Mesenchymal stem cell (in vitro differentiated cells and primary cell): ENCODE data around the gene TNNT1.

ENCODE experiments used
- DNase-seq: peaks from one replicate; pipeline ENCODE4 v3.0.0-alpha.2; 2013
- H2AFZ ChIP-seq: one replicate; pipeline ENCODE4 v1.6.1; 2013; ENCODE audit warnings: low read depth, mild to moderate bottlenecking, control low read depth, inconsistent platforms, low read length, moderate library complexity
- H2AK5ac ChIP-seq: 2 replicates; pipeline ENCODE4 v1.6.1; 2013; ENCODE audit warnings: low read length, moderate library complexity, mild to moderate bottlenecking, inconsistent platforms; ENCODE audit not compliant: severe bottlenecking
- H2BK120ac ChIP-seq: one replicate; pipeline ENCODE4 v1.6.1; 2013; ENCODE audit warnings: low read depth, mild to moderate bottlenecking, inconsistent platforms, low read length, moderate library complexity
- H2BK12ac ChIP-seq, 2 experiments: one replicate each; pipeline ENCODE4 v1.6.1; 2013; ENCODE audit warnings: inconsistent platforms in 2 of 2, low read length in 2 of 2, mild to moderate bottlenecking in 2 of 2, moderate library complexity in 2 of 2, control low read depth in 1 of 2
- H2BK15ac ChIP-seq: one replicate; pipeline ENCODE4 v1.6.1; 2013; ENCODE audit warnings: mild to moderate bottlenecking, low read depth, inconsistent platforms; ENCODE audit not compliant: poor library complexity, severe bottlenecking
- H2BK5ac ChIP-seq: 2 replicates; pipeline ENCODE4 v1.6.1; 2013; ENCODE audit warnings: low read depth, mild to moderate bottlenecking, low read length, control low read depth, inconsistent platforms; ENCODE audit not compliant: poor library complexity, severe bottlenecking
- H3K14ac ChIP-seq, 2 experiments: one replicate each; pipeline ENCODE4 v1.6.1; 2013; ENCODE audit warnings: inconsistent platforms in 2 of 2, low read length in 2 of 2, control low read depth in 1 of 2, mild to moderate bottlenecking in 1 of 2, moderate library complexity in 1 of 2
- H3K18ac ChIP-seq, 2 experiments: one replicate each; pipeline ENCODE4 v1.6.1; 2013; ENCODE audit warnings: inconsistent platforms in 2 of 2, low read length in 2 of 2, control low read depth in 1 of 2, low read depth in 1 of 2, mild to moderate bottlenecking in 1 of 2
- H3K23ac ChIP-seq, 2 experiments: one replicate each; pipeline ENCODE4 v1.6.1; 2013; ENCODE audit warnings: inconsistent platforms in 2 of 2, low read length in 2 of 2, mild to moderate bottlenecking in 2 of 2, moderate library complexity in 2 of 2, control low read depth in 1 of 2
- H3K27ac ChIP-seq: 2 replicates; pipeline ENCODE4 v1.5.1; 2013; ENCODE audit warnings: mild to moderate bottlenecking, moderate library complexity, low read length, control low read depth, inconsistent platforms; ENCODE audit not compliant: poor library complexity, severe bottlenecking
- H3K27me3 ChIP-seq, 2 experiments: 2 replicates each; pipeline versions ENCODE4 v1.6.1 to v1.7.0; 2013; ENCODE audit warnings: low read length in 2 of 2, mild to moderate bottlenecking in 2 of 2, moderate library complexity in 2 of 2, control low read depth in 1 of 2, inconsistent platforms in 1 of 2; ENCODE audit not compliant: control insufficient read depth in 1 of 2, insufficient read depth in 1 of 2
- H3K36me3 ChIP-seq, 2 experiments: 2 replicates each; pipeline versions ENCODE4 v1.6.1 to v1.7.0; 2013; ENCODE audit warnings: low read length in 2 of 2, control low read depth in 1 of 2, inconsistent platforms in 1 of 2, low read depth in 1 of 2, mild to moderate bottlenecking in 1 of 2; ENCODE audit not compliant: insufficient read depth in 2 of 2, control insufficient read depth in 1 of 2
- H3K4ac ChIP-seq, 2 experiments: one replicate each; pipeline ENCODE4 v1.6.1; 2013; ENCODE audit warnings: inconsistent platforms in 2 of 2, low read length in 2 of 2, mild to moderate bottlenecking in 2 of 2, moderate library complexity in 2 of 2, control low read depth in 1 of 2, low read depth in 1 of 2
- H3K4me1 ChIP-seq: 2 replicates; pipeline ENCODE4 v1.6.1; 2013; ENCODE audit warnings: low read depth, low read length, control low read depth; ENCODE audit not compliant: control insufficient read depth, insufficient read depth
- H3K4me2 ChIP-seq: 2 replicates; pipeline ENCODE4 v1.6.1; 2013; ENCODE audit warnings: low read length, mild to moderate bottlenecking, inconsistent platforms; ENCODE audit not compliant: poor library complexity, severe bottlenecking
- H3K4me3 ChIP-seq, 2 experiments: 2 replicates each; pipeline versions ENCODE4 v1.5.1 to v1.7.0; 2013; ENCODE audit warnings: low read length in 2 of 2, mild to moderate bottlenecking in 2 of 2, control low read depth in 1 of 2, low read depth in 1 of 2; ENCODE audit not compliant: insufficient read depth in 1 of 2
- H3K79me1 ChIP-seq: replicated peaks from 2 replicates; pipeline ENCODE4 v1.6.1; 2013; ENCODE audit warnings: mild to moderate bottlenecking, control low read depth, low read length, inconsistent platforms; ENCODE audit not compliant: poor library complexity, severe bottlenecking
- H3K9ac ChIP-seq: 2 replicates; pipeline ENCODE4 v1.7.0; 2013; ENCODE audit warnings: mild to moderate bottlenecking, low read length, moderate library complexity
- H3K9me3 ChIP-seq: 2 replicates; pipeline ENCODE4 v1.7.0; 2013; ENCODE audit warnings: mild to moderate bottlenecking, low read length; ENCODE audit not compliant: control insufficient read depth
- H4K8ac ChIP-seq: one replicate; pipeline ENCODE4 v1.6.1; 2013; ENCODE audit warnings: inconsistent platforms, mild to moderate bottlenecking, low read length, moderate library complexity
- H4K91ac ChIP-seq: one replicate; pipeline ENCODE4 v1.6.1; 2013; ENCODE audit warnings: mild to moderate bottlenecking, low read length, inconsistent platforms
- WGBS: methylation state at CpG from one replicate; pipeline ENCODE4 v1.1.7; 2013; ENCODE audit warnings: mixed read lengths; 5-methylcytosine and 5-hydroxymethylcytosine counted together

The TNNT1 gene

GRCh38 chr19:55146078-55146704, 2.8 kb downstream of the TNNT1 start:
- Histone ChIP-seq H2BK15ac (no peak overlapping the region), H3K27me3 (peaks cover 69 to 71% of the 10 kb centered on the region in 2 experiments), H3K9ac (no peak overlapping the region), H3K27ac (no peak overlapping the region), H3K4me2 (peak overlapping the region; percentile 36), H3K36me3 (no peaks in the 10 kb centered on the region), H2BK12ac (no peak overlapping the region), H2BK120ac (no peak overlapping the region), H4K8ac (no peak overlapping the region), H3K79me1 (no peaks in the 10 kb centered on the region), H3K4me1 (peaks cover 13% of the 10 kb centered on the region), H2AFZ (no peak overlapping the region), H3K18ac (no peak overlapping the region), H4K91ac (no peak overlapping the region), H3K9me3 (peaks cover 4% of the 10 kb centered on the region), H2BK5ac (no peak overlapping the region), H2AK5ac (no peak overlapping the region), H3K23ac (no peak overlapping the region), H3K14ac (no peak overlapping the region), H3K4me3 (no peak overlapping the region), H3K4ac (no peak overlapping the region)
- 8% methylated on average over 20 of the region's 41 CpGs for WGBS
- peak; percentile 17 for DNase-seq

- Histone ChIP-seq H3K27me3 (peaks cover 67 to 69% of the 10 kb centered on the region in 2 experiments), H3K14ac (no peak overlapping the region), H3K9me3 (no peaks in the 10 kb centered on the region), H4K91ac (no peak overlapping the region), H2BK5ac (no peak overlapping the region), H2BK120ac (no peak overlapping the region), H4K8ac (no peak overlapping the region), H3K27ac (no peak overlapping the region), H3K79me1 (no peaks in the 10 kb centered on the region), H3K4me2 (no peak overlapping the region), H3K4me1 (peaks cover 14% of the 10 kb centered on the region), H3K9ac (no peak overlapping the region), H3K4ac (no peak overlapping the region), H3K36me3 (no peaks in the 10 kb centered on the region), H3K18ac (no peak overlapping the region), H2BK15ac (no peak overlapping the region), H2AK5ac (no peak overlapping the region), H2BK12ac (no peak overlapping the region), H2AFZ (no peak overlapping the region), H3K4me3 (no peak overlapping the region), H3K23ac (no peak overlapping the region)
- WGBS: 47% methylated on average over 2 of the region's 3 CpGs
- DNase-seq: no peak
Observed at GRCh38 chr19:55145232-55145631, 3.8 kb downstream of the TNNT1 start.

- no peak overlapping the region for H4K91ac ChIP-seq
- no peak overlapping the region for H2BK5ac ChIP-seq
- WGBS: 36% methylated on average over 20 of the region's 21 CpGs
- no peak overlapping the region for H3K4me3 ChIP-seq
- H3K9ac ChIP-seq: no peak overlapping the region
- no peaks in the 10 kb centered on the region for H3K36me3 ChIP-seq
- H3K4me1 ChIP-seq: peaks cover 7% of the 10 kb centered on the region
- H2AK5ac ChIP-seq: no peak overlapping the region
- no peak for DNase-seq
- no peak overlapping the region for H2BK15ac ChIP-seq
- H3K79me1 ChIP-seq: no peaks in the 10 kb centered on the region
- H3K4me2 ChIP-seq: no peak overlapping the region
- no peak overlapping the region for H3K18ac ChIP-seq
- no peak overlapping the region for H2BK120ac ChIP-seq
- H2BK12ac ChIP-seq: no peak overlapping the region
- H3K23ac ChIP-seq: no peak overlapping the region
- peaks cover 41 to 57% of the 10 kb centered on the region in 2 experiments for H3K27me3 ChIP-seq
- no peak overlapping the region for H3K14ac ChIP-seq
- no peak overlapping the region for H3K27ac ChIP-seq
- H3K4ac ChIP-seq: no peak overlapping the region
- no peak overlapping the region for H2AFZ ChIP-seq
- no peak overlapping the region for H4K8ac ChIP-seq
- no peaks in the 10 kb centered on the region for H3K9me3 ChIP-seq
Observed at GRCh38 chr19:55141696-55142095, 7.3 kb downstream of the TNNT1 start.

- no peak overlapping the region for H3K4ac ChIP-seq
- no peak overlapping the region for H4K8ac ChIP-seq
- no peak overlapping the region for H2AFZ ChIP-seq
- H2BK5ac ChIP-seq: no peak overlapping the region
- H3K9ac ChIP-seq: no peak overlapping the region
- no peaks in the 10 kb centered on the region for H3K36me3 ChIP-seq
- no peak overlapping the region for H3K14ac ChIP-seq
- DNase-seq: no peak
- no peaks in the 10 kb centered on the region for H3K9me3 ChIP-seq
- peaks cover 2% of the 10 kb centered on the region for H3K4me1 ChIP-seq
- no peak overlapping the region for H2BK15ac ChIP-seq
- H3K23ac ChIP-seq: no peak overlapping the region
- no peaks in the 10 kb centered on the region for H3K79me1 ChIP-seq
- no peak overlapping the region for H4K91ac ChIP-seq
- 83% methylated on average over 8 of the region's 9 CpGs for WGBS
- H3K18ac ChIP-seq: no peak overlapping the region
- H3K4me2 ChIP-seq: no peak overlapping the region
- no peak overlapping the region for H3K4me3 ChIP-seq
- H3K27me3 ChIP-seq: peaks cover 18 to 58% of the 10 kb centered on the region in 2 experiments
- H2BK12ac ChIP-seq: no peak overlapping the region
- H2BK120ac ChIP-seq: no peak overlapping the region
- H2AK5ac ChIP-seq: no peak overlapping the region
- H3K27ac ChIP-seq: no peak overlapping the region
Observed at GRCh38 chr19:55137915-55138314, 11.1 kb downstream of the TNNT1 start.
